GM20000 (cell line): ENCODE data around the gene WSCD2.

Source experiments
- DNase-seq: peaks from one replicate; pipeline ENCODE4 v3.0.0; 2012; ENCODE audit warnings: low spot score
- CTCF ChIP-seq: IDR thresholded peaks from 2 replicates; pipeline ENCODE4 v1.5.1; 2012; ENCODE audit warnings: mild to moderate bottlenecking, control low read depth; ENCODE audit errors: extremely low read depth, missing control alignments

Gene WSCD2

GRCh38 chr12:108238474-108238873 is 109.4 kb downstream of the WSCD2 start:
- no peak for DNase-seq
- TF ChIP-seq CTCF = no peak

DNA sequence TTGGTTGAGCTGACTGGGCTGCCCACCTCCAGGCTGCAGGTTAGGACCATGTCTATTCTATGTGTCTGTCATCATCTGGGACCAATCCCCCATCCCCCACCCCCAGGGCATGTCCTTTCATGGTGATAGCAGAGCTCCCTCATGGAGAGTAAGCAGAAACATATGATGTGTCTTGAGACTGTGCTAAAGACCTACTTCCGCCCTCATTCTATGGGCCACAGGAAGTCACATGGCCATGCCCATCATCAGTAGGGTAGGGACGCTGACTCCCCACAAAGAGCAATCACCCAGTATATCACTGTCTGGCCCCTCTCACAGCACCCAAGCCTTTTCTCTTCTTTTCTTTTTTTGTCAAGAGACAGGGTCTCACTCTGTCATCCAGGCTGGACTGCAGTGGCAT is 110.3 kb downstream of the WSCD2 start:
- DNase-seq = no peak
- TF ChIP-seq CTCF = no peak

DNA sequence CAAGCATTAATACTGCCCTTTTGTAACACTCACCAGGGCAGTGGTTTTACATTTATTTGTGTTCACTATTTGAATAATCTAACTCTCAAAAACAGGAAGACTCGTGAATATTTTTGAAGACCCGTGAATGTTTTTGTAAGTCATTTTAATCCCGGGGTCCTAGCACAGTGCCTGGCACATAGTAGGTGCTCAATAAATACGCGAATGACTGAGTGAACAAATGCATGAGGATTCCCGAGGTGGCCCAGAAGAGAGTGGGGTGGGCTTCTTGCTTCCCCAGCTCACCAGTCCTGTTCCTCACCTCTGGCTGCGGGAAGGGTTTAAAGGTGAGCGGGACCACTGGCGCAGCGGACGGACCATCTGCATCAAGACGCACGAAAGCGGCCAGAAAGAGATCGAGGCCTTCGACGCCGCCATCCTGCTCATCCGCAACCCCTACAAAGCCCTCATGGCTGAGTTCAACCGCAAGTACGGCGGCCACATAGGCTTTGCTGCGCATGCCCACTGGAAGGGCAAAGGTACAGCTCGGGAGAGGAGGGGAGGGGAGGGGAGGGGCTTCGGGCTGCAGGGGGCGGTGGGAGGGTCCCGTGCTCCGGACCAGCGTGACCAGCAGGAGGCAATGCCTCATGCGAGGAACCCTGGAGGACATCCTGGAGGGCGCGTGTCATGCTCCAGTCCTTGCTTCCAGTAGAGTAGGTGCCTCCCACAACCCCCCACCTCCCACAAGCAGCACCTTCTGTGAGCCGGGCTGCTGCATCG is 111.1 kb downstream of the WSCD2 start:
- TF ChIP-seq CTCF = no peak
- no peak for DNase-seq

GRCh38 chr12:108240928-108241327 is 111.8 kb downstream of the WSCD2 start:
- TF ChIP-seq CTCF = no peak
- DNase-seq = no peak

- no peak for DNase-seq
- TF ChIP-seq CTCF = no peak
Observed at GRCh38 chr12:108241986-108242703, 113.1 kb downstream of the WSCD2 start.

- no peak for TF ChIP-seq CTCF
- no peak for DNase-seq
Observed at GRCh38 chr12:108247130-108247529, 118.0 kb downstream of the WSCD2 start.

DNA sequence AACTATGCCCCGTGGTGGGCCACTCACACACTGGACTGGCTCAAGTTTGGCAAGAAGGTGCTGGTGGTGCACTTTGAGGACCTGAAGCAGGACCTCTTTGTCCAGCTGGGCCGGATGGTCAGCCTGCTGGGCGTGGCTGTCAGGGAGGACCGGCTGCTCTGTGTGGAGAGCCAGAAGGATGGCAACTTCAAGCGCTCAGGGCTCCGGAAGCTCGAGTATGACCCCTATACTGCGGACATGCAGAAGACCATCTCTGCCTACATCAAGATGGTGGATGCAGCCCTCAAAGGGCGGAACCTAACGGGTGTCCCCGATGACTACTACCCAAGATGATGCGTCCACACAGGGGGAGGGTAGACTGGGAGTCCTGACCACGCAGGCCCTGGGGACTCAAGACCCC is 118.9 kb downstream of the WSCD2 start:
- DNase-seq = no peak
- no peak for TF ChIP-seq CTCF
